HG03378 (cell line): ENCODE measurements around the gene VRTN.
"Not testable (repeated sequence)": the region's sequence is repeated elsewhere in the genome, so short reads cannot be mapped to it uniquely, and the experiment has no call there.

Experiments used
- ATAC-seq: cut with Tn5 transposase; IDR thresholded peaks from one replicate; pipeline ENCODE4 v1.9.1; 2021; ENCODE audit warnings: mild to moderate bottlenecking, moderate library complexity; ENCODE audit not compliant: unreplicated experiment

VRTN gene

DNA sequence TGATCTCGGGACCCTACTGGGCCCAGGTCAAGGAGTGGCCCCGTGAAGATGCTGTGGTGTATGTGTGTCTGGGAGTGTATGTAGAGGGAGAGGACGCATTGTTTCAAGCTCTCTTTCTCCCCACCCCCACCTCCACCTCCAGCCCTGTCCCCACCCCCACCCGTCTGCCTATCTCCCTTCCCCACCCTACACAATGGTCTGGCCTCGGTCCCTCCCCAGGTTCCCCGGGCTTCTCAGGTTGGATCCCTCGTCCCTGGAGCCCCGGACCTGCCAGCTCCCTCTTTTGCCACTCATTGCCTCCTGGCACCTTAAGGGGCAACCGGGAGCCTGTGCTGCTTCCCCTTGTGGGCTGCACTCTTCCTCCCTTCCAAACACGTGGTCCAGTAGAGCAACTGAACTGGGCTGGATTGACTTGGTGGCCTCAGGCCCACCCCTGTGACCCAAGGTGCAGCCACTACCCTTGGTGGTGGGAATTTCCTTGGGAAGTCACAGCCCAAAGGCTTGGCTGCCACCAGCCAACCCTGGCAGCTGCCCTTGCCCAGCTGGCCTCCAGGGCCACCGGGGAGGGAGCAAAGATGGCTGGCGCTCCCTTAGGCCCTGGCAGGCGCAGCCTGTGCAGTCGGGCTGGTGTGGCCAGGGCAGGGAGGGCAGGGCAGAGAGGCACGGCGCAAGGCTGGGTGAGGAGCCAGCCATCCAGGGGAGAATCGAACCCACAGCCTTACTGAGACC lies 628 bp downstream of the VRTN start:
- ATAC-seq = no peak

DNA sequence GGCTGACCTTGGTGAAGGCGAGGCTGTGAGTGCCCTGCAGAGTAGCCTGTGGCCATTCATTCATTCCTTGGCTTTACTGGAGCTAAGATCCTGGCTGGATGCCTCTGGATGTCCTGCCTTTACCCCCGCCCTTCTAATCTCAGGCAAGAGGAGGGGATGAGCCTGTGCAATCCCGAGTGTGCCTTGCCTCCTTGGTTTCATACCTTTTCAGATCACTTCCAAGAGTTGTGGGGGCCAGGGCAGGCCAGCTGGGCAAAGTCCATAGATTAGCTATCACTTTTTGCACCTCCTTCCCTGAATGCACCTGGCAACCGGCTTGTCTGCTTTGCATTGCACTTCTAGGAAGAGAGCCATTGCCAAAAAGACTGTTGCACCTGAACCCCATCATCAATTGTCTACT lies 1.5 kb downstream of the VRTN start:
- ATAC-seq = no peak

DNA sequence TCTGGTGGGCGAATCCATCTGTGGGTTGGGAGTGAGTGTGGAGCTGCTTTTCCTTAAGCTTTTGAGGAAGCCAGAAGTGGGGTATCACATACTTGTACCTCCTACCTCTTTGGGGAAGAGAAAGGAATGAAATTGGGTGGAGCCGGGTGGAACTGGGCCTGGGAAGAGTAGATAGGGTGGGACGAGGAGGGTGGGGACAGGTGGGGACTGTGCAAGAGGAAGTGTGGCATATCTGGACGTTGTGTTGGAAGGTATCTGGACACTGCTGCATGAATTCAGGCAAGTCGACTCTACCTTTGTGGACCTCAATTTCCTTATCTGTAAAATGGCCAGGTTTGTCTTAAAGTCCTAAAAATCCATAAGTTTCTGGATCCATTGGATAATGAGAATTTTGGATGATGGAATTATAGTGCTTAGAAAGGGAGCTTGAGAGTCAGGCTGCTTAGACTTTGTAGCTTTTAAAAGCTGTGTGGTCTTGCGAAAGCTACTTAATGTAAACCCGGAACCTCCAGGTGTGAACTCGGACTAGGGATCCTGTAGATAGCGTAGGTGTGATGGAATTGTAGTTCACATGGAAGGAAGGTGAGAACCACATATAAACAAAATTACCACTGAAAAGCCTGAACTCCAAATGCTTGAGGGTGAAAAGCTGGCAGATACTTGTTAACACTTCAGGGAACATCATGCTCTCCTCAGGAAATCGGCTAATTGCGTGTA lies 2.1 kb downstream of the VRTN start:
- no peak for ATAC-seq

DNA sequence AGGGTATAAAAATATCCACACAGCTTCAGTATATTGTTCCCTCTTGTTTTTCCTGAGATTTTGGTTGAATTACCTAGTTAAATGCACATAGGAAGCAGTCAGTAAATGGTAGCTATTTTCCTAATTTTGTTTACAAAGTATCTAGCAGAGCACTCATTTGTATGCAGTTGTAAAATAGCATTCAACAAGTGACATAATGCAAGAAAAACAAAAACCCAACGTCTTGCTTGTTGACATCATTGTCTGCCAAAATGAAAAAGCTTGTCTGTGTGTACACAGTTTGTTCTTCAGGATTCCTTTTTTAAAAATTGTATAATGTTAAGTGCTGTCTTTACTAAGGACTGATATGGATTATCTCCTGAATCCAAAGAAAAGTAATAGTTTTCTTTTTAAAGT lies 2.7 kb downstream of the VRTN start:
- ATAC-seq = no peak

DNA sequence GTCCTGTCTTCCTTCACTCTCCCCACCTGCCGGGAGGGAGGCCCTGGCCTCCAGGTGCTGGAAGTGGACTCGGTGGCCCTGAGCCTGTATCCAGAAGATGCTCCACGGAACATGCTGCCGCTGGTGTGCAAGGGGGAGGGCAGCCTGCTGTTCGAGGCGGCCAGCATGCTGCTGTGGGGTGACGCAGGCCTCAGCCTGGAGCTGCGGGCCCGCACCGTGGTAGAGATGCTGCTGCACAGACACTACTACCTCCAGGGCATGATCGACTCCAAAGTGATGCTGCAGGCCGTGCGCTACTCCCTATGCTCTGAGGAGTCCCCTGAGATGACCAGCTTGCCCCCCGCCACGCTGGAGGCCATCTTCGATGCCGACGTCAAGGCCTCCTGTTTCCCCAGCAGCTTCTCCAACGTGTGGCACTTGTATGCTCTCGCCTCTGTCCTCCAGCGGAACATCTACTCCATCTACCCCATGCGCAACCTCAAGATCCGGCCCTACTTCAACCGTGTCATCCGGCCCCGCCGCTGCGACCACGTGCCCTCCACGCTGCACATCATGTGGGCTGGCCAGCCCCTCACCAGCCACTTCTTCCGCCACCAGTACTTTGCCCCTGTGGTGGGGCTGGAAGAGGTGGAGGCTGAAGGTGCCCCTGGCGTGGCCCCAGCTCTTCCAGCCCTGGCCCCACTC lies 8.8 kb downstream of the VRTN start:
- no peak for ATAC-seq

DNA sequence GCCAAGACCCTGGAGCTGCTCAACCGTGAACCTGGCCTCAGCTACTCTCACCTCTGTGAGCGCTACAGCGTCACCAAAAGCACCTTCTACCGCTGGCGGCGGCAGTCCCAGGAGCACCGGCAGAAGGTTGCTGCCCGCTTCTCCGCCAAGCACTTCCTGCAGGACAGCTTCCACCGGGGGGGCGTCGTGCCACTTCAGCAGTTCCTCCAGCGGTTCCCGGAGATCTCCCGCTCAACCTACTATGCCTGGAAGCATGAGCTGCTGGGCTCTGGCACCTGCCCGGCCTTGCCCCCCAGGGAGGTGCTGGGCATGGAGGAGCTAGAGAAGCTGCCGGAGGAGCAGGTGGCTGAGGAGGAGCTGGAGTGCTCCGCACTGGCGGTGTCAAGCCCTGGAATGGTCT lies 9.3 kb downstream of the VRTN start:
- no peak for ATAC-seq

DNA sequence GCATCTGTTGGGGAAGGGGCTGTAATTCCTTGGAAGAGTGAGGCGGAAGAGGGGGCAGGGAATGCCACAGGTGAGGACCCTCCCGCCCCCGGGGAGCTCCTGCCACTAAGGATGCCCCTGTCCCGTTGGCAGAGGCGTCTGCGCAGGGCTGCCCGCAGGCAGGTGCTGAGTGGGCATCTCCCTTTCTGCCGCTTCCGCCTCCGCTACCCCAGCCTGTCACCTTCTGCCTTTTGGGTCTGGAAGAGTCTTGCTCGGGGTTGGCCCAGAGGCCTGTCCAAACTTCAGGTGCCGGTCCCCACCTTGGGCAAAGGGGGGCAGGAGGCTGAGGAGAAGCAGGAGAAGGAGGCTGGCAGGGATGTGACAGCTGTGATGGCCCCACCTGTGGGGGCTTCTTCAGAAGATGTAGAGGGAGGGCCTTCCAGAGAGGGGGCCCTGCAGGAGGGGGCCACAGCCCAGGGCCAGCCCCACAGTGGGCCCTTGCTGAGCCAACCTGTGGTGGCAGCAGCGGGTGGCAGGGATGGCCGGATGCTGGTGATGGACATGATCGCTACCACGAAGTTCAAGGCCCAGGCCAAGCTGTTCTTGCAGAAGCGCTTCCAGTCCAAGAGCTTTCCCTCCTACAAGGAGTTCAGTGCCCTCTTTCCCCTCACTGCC lies 10.0 kb downstream of the VRTN start:
- no peak for ATAC-seq

DNA sequence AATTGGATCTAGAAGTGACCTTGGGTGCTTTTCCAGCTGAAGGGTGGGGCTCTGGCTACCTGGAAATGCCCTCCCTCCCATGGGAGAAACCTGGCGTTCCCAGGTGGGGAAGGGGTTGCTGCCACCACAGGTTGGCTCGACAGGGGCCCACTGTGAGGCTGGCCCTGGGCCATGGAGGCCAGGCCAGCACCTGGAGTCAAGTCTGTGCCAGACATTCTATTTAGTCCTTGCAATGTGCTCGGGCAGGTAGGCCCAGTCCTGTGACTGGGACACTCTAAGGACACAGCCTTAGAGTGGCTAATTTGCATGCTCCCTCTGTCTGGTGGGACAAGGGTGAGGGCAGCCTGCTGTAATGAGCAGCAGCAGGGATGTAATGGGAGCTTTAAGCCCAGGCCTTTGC lies 11.9 kb downstream of the VRTN start:
- no peak for ATAC-seq

DNA sequence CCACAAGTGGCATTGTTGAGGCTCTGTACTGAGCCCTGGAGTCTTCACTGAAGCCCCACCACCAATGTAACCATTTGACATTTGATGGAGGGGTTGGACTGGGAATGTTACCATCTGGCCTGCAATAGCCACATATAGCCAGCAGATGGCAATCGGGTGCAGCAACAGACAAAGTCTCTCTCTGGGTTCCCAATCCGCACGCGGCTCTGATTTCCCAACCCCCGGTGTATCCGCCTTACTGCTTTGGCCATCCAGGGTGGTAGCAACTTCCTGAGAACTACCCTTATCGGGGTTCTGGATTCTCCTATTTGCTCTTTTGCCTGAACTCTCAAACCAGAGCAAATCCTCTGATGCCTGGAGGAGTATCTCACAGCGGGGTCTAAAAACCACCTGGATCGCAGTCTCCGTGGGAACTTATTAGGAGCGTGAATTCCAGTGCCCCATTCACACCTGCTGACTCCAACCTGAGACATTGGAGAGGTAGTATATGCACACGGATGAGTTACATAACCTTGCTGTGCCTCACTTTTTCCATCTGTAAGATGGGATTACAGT lies 14.2 kb downstream of the VRTN start:
- no peak for ATAC-seq

DNA sequence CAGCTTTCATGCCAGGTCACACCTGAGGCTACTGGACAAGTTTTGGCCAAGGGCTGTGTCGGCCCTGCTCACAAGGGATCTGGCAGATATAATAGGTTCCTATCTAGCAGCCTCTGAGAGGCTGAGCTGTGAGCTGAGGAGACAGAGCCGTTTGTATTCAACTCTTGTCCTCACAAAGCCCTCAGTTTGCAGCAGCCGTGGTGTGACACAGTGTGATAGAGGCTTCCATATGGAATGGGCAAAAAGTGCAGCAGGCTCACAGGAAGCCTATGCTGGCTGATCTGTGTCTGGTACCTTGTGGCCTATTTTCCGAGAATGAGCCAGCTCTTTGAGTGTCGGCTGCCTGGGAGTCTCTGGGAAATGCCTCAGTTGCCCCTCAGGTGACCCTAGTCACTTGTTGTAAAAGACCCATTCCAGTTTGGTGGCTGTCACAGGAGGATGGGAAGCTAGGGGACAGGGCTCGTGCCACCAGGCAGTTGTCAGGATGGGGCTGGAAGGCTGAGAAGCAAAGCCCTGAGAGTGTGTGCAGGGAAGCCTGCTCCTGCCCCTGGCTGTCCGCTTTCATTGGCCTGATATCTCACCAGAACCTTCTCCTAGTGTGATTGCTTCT lies 16.1 kb downstream of the VRTN start:
- no peak for ATAC-seq

DNA sequence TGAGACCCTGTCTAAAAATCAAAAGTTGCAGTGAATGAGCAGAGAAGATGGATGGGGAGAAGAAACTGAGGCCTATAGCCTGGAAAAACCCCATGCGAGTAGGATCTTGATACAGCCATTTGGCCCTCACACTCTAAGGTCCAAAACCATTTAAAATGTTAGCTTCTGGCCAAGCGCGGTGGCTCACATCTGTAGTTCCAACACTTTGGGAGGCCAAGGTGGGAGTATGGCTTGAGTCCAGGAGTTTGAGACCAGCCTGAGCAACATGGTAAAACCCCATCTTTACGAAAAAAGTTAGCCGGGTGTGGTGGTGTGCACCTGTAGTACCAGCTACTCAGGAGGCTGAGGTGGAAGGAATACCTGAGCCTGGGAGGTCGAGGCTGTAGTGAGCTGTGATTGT lies 19.8 kb downstream of the VRTN start:
- ATAC-seq = no peak

DNA sequence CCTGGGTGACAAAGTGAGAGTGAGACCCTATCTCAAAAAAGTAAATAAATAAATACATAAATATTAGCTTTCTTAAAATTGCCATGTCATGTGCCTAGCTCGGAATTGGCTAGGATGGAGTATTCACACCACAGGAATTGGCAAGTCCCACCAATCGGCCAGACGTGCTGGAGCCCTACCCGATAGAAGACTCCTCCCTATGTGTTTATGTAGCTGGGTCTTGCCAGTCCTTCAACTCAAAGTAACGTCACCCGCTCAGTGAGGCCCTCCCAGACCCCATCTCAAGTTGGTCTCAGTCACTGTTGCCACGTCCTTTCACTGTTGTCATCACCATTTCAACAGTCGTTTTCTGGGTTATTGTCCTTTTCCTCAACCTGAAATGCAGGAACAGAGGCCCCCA lies 20.2 kb downstream of the VRTN start:
- ATAC-seq = no peak

DNA sequence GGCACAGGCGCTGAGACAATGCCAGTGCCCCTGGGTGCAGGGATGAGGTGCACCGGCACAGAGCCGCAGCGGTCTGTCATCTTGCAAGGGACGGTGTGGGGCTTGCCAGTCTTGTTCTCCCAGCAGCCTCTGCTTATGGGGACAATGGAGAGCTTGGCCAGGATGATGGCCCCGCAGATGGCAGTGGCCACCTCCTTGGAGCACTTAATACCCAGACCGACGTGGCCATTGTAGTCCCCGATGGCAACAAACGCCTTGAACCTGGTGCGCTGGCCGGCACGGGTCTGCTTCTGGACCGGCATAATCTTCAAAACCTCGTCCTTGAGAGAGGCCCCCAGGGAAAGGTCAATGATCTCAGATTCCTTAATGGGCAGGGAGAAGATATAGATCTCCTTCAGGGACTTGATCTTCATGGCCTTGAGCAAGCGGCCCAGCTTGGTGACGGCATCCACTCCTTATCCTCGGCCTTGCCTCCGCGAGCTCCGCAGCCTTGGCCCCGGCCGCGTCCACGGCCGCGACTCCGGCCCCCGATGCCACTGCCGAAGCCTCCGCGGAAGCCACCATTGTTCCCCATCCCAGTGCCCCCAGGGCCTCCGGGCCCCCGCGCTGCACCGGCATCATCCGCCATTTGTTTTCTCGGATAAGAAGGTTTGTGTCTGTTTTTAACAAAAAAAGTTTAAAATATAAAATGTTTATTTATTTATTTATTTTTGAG lies 29.9 kb downstream of the VRTN start:
- no peak for ATAC-seq

DNA sequence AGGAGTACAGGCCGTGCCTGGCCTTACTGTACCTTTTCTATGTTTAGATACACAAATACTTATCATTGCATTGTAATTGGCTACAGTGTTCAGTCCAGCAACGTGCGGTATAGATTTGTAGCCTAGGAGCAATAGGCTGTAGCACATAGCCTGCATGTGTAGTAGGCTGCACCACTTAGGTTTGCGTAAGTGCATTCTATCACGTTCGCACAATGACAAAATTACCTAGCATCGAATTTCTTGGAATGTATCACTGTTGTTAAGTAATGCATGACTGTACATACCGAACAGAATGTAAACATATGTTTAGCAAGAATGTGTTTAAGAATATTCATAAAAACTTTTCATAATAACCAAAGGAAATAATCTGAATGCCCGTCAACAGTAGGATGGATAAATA lies 31.9 kb downstream of the VRTN start:
- ATAC-seq = no peak

DNA sequence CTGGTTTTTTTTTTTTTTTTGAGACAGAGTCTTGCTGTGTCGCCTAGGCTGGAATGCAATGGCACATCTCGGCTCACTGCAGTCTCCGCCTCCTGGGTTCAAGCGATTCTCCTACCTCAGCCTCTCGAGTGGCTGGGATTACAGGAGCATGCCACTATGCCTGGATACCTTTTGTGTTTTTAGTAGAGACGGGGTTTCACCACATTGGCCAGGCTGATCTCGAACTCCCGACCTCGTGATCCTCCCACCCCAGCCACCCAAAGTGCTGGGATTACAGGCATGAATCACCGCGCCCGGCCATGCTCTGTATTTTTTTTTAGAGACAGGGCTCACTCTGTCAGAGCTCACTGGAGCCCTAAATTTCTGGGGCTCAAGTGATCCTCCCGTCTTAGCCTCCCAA lies 32.6 kb downstream of the VRTN start:
- no peak for ATAC-seq

DNA sequence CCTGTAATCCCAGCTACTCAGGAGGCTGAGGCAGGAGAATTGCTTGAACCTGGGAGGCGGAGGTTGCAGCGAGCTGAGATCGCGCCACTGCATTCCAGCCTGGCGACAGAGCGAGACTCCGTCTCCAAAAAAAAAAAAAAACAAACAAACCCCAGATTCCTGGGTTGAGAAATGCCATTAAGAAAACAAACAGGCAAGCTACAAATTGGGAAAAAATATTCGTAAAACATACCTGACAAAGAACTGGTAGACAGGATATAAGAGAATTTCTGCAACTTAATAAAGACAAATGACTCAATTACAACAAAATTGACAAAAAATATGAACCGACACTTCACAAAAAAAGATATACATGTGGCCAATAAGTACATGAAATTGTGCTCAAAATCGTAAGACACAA lies 33.3 kb downstream of the VRTN start:
- not testable (repeated sequence) for ATAC-seq

DNA sequence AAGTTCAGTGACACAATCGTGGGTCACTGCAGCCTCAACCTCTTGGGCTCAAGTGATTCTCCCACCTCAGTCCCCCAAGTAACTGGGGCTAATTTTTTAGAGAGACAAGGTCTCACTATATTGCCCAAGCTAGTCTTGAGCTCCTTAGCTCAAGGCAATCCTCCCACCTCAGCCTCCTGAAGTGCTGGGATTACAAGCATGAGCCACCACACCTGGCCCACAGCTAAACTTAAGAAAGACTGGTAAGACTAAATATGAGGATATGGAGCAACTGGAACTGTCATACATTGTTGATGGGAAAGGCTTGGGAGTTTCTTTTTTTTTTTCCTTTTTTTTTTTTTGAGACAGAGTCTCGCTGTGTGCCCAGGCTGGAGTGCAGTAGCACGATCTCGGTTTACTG lies 34.0 kb downstream of the VRTN start:
- no peak for ATAC-seq

DNA sequence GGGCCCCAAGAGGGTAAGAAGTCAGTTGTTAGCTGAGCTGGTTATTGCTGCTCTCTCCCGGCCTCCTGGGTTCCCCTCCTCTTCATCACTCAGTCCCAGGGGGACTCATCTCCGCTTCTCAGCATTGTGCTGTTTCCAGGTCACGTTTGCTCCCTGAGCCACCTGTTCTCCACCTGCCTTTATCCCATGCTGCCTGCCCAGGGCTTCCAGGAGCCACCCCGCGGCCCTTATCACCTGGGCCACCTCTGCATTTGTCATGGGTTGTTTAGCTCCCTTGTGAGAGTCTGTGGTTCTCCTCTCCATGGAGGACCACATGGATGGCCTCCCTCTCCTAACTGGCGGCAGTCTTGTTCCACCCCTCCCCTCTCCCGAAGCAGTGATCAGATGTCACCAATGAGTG lies 41.7 kb downstream of the VRTN start:
- ATAC-seq = no peak

DNA sequence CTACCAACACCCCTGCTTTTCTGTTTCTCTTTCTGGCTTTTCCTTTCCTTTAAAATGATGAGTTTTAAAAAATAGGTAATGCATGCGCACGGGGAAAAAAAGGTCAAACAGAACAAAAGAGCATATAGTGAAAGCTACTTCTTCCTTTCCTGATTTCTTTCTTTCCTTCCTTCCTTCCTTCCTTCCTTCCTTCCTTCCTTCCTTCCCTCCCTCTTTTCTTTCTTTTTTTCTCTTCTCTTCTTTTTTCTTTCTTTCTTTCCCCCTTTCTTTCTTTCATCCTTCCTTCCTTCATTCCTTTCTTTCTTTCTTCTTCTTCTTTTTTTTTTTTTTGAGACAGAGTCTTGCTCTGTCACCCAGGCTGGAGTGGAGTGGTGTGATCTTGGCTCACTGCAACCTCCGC lies 42.2 kb downstream of the VRTN start:
- not testable (repeated sequence) for ATAC-seq

DNA sequence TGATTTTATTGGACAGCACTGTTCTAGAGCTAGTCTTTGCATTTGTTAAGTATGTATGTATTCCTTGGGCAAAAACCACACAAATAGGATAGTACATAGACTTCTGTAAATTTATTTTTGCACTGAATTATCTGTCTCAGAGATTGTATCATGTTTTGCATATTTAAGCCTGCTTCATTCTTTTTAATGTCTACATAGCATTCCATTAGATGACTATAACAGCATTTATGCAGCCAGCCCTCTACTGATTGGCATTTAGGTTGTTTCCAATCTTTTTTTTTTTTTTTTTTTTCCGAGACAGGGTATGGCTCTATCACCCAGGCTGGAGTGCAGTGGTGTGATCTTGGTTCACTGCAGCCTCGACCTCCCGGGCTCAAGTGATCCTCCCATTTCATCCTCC lies 43.2 kb downstream of the VRTN start:
- no peak for ATAC-seq
